ENCODE results near the gene PHLDB2. TPM values are rescaled to one million over a fixed set of nuclear protein-coding genes. Genes with fewer than 3 reads are reported as not detected.

Gene PHLDB2
- total RNA-seq, 1 experiment from 2014 or later: 143 TPM

DNA sequence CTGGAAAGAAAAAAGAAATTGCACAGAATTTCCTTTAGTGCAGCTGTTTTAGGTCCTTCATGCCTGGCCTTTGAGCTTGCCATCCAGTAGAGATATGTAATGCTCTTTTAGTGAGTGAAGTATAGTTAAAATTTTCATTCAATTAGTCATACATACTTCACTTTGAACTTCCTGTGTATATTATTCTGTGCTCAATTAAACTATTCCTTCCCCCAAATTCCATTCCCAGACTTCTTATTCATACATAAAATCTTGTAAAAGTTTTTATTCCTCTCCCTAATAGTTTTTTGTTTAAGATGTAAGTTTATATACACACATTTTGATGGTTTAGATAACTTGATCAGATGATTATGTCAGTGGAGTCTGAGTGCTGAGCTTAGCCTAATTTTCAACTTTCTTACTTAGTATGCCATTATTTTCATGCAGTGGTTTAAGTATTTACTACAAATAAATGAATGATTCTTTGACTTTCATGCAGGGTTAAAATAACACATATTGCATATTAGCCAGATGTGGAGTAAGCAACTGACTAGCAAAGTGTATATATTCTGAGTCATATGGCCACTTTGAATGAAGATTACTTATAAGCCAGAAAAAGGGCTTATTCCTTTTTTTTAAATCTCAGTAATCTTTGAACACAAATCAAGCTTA is 77.3 kb downstream of the PHLDB2 start:
- H3K79me2 ChIP-seq (ENCODE audit: insufficient read depth, low read length): peaks cover 43% of the 10 kb centered on the region
- H3K27ac ChIP-seq (ENCODE audit: low read depth, low read length): peak overlapping the region; percentile 96
- H3K9me3 ChIP-seq (ENCODE audit: control insufficient read depth in 1 of 2, insufficient read depth in 1 of 2, low read depth in 1 of 2, low read length in 2 of 2): no peaks in the 10 kb centered on the region
- no peaks in the 10 kb centered on the region for H4K20me1 ChIP-seq (ENCODE audit: insufficient read depth)
- peak overlapping the region; percentile 53 for H3K4me2 ChIP-seq (ENCODE audit: low read length)
- intact Hi-C loops (cut with micrococcal nuclease): no loop called here
- no peak overlapping the region for H2AFZ ChIP-seq (ENCODE audit: low read depth, low read length, poor library complexity, severe bottlenecking)
- peak; percentile 78 for ATAC-seq
- ChIA-PET RAD21 (ENCODE audit: low non-redundant PET in 1 of 2, low total read pairs in 2 of 2, uncharacterized antibody in 2 of 2, unreplicated experiment in 2 of 2) (no interaction called here), CTCF (interaction anchor here (0.8 to 1.6 kb wide), 3 partner anchors 19 to 32 kb away, joined by 3 to 9 read pairs (median 3); no protein-coding TSS in a partner anchor), POLR2A (interaction anchor here (0.8 to 3.5 kb wide), 21 partner anchors 9 to 62 kb away, joined by 3 to 30 read pairs (median 7); partner anchors contain the start of gene ABHD10)
- H3K9ac ChIP-seq (ENCODE audit: low read length): peak overlapping the region; percentile 48
- H3K36me3 ChIP-seq (ENCODE audit: control insufficient read depth in 1 of 2, insufficient read depth in 2 of 2, low read length in 2 of 2): peaks cover 11 to 46% of the 10 kb centered on the region in 2 experiments
- peak; percentile 60 for DNase-seq (ENCODE audit: low read depth, low spot score)
- H3K4me1 ChIP-seq (ENCODE audit: control insufficient read depth in 1 of 2, insufficient read depth in 2 of 2, low read length in 2 of 2): peaks cover 66 to 78% of the 10 kb centered on the region in 2 experiments
- no TSS peak for BruUV-seq (replicated peaks)
- H3K27me3 ChIP-seq (ENCODE audit: insufficient read depth, low read length): no peaks in the 10 kb centered on the region
- H3K9me2 ChIP-seq (ENCODE audit: insufficient read depth): no peaks in the 10 kb centered on the region
- peak overlapping the region in 1 of 2 experiments; percentile 0; a peak in 1 of 4 replicates for H3K4me3 ChIP-seq (replicated peaks in 1 of 2; ENCODE audit: low read depth in 1 of 2, low read length in 2 of 2)
- no peak; the same call in 1 of the 2 replicates for TF ChIP-seq SRF (IDR thresholded peaks at IDR 0.05; ENCODE audit: low read depth)
- TF ChIP-seq EGR1 (IDR thresholded peaks at IDR 0.05; ENCODE audit: low read depth): peak; percentile 36; the same call in 1 of the 2 replicates
- TF ChIP-seq FOSL1 (IDR thresholded peaks at IDR 0.05; ENCODE audit: low read depth): peak; percentile 70; the same call in 1 of the 2 replicates
- TF ChIP-seq ELF1 (IDR thresholded peaks at IDR 0.05; ENCODE audit: borderline replicate concordance, low read depth): 0 out of 2 replicates have a peak, but pooled peaks have one; percentile 10
- no peak for TF ChIP-seq YY1 (IDR thresholded peaks at IDR 0.05; ENCODE audit: extremely low read depth, insufficient replicate concordance, low read depth, low read length)
- TF ChIP-seq CBX3 (IDR thresholded peaks at IDR 0.05; ENCODE audit: low read depth): peak; percentile 32; the same call in 1 of the 2 replicates
- no peak for TF ChIP-seq ZFX (IDR thresholded peaks at IDR 0.05)
- no peak for TF ChIP-seq EZH2 (IDR thresholded peaks at IDR 0.05)
- TF ChIP-seq, protein P1, sequence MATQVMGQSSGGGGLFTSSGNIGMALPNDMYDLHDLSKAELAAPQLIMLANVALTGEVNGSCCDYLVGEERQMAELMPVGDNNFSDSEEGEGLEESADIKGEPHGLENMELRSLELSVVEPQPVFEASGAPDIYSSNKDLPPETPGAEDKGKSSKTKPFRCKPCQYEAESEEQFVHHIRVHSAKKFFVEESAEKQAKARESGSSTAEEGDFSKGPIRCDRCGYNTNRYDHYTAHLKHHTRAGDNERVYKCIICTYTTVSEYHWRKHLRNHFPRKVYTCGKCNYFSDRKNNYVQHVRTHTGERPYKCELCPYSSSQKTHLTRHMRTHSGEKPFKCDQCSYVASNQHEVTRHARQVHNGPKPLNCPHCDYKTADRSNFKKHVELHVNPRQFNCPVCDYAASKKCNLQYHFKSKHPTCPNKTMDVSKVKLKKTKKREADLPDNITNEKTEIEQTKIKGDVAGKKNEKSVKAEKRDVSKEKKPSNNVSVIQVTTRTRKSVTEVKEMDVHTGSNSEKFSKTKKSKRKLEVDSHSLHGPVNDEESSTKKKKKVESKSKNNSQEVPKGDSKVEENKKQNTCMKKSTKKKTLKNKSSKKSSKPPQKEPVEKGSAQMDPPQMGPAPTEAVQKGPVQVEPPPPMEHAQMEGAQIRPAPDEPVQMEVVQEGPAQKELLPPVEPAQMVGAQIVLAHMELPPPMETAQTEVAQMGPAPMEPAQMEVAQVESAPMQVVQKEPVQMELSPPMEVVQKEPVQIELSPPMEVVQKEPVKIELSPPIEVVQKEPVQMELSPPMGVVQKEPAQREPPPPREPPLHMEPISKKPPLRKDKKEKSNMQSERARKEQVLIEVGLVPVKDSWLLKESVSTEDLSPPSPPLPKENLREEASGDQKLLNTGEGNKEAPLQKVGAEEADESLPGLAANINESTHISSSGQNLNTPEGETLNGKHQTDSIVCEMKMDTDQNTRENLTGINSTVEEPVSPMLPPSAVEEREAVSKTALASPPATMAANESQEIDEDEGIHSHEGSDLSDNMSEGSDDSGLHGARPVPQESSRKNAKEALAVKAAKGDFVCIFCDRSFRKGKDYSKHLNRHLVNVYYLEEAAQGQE (IDR thresholded peaks at IDR 0.05; ENCODE audit: low read depth): no peak
- 0 out of 2 replicates have a peak, but pooled peaks have one; percentile 2 for TF ChIP-seq RAD21 (IDR thresholded peaks at IDR 0.05; ENCODE audit: low read depth)
- TF ChIP-seq CEBPB (IDR thresholded peaks at IDR 0.05; ENCODE audit: low read depth): peak; percentile 60; the same call in 1 of the 2 replicates
- TF ChIP-seq SP1 (IDR thresholded peaks at IDR 0.05; ENCODE audit: low read depth): peak; percentile 68
- TF ChIP-seq POLR2A (IDR thresholded peaks at IDR 0.05; ENCODE audit: borderline replicate concordance, extremely low read depth, insufficient read depth, insufficient read length): no peak
- TF ChIP-seq, protein P2, sequence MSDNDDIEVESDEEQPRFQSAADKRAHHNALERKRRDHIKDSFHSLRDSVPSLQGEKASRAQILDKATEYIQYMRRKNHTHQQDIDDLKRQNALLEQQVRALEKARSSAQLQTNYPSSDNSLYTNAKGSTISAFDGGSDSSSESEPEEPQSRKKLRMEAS (IDR thresholded peaks at IDR 0.05): no peak; the same call in none of the 2 replicates
- TF ChIP-seq TCF7L2 (IDR thresholded peaks at IDR 0.05; ENCODE audit: borderline replicate concordance, extremely low read depth, insufficient read depth, insufficient read length): peak; percentile 79
- TF ChIP-seq EZH2phosphoT487 (IDR thresholded peaks at IDR 0.05; ENCODE audit: borderline replicate concordance): no peak
- no peak for TF ChIP-seq ZNF274 (IDR thresholded peaks at IDR 0.05; ENCODE audit: low read depth, low read length)
- peak; percentile 45 for TF ChIP-seq SIN3A (IDR thresholded peaks at IDR 0.05; ENCODE audit: low read depth)
- peak; percentile 73 for TF ChIP-seq JUND (IDR thresholded peaks at IDR 0.05)
- TF ChIP-seq, protein P3, sequence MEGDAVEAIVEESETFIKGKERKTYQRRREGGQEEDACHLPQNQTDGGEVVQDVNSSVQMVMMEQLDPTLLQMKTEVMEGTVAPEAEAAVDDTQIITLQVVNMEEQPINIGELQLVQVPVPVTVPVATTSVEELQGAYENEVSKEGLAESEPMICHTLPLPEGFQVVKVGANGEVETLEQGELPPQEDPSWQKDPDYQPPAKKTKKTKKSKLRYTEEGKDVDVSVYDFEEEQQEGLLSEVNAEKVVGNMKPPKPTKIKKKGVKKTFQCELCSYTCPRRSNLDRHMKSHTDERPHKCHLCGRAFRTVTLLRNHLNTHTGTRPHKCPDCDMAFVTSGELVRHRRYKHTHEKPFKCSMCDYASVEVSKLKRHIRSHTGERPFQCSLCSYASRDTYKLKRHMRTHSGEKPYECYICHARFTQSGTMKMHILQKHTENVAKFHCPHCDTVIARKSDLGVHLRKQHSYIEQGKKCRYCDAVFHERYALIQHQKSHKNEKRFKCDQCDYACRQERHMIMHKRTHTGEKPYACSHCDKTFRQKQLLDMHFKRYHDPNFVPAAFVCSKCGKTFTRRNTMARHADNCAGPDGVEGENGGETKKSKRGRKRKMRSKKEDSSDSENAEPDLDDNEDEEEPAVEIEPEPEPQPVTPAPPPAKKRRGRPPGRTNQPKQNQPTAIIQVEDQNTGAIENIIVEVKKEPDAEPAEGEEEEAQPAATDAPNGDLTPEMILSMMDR (IDR thresholded peaks at IDR 0.05 in 2 of 3, conservative IDR thresholded peaks at IDR 0.05 in 1 of 3; ENCODE audit: borderline replicate concordance in 1 of 3, insufficient read depth in 1 of 3, low read depth in 2 of 3, low read length in 2 of 3): no peak
- no peak for TF ChIP-seq POLR2AphosphoS5 (IDR thresholded peaks at IDR 0.05; ENCODE audit: low read depth, low read length)
